Vagina (tissue), 2 donors: ENCODE results near the gene XIRP2.

Experiments
- POLR2A ChIP-seq, 2 donors: fragments of 450-650 bp; IDR thresholded peaks; one replicate each; pipeline ENCODE4 v1.6.1; 2017; ENCODE audit warnings: antibody characterized with exemption in 2 of 2, mild to moderate bottlenecking in 2 of 2, moderate library complexity in 2 of 2
- POLR2AphosphoS5 ChIP-seq, 2 donors: sonication (generic); formaldehyde crosslinking; IDR thresholded peaks; one replicate each; pipeline ENCODE4 v1.9.0; 2017; ENCODE audit warnings: antibody characterized with exemption in 2 of 2, mild to moderate bottlenecking in 2 of 2, low read depth in 1 of 2; ENCODE audit not compliant: insufficient read depth in 1 of 2

- TF ChIP-seq POLR2AphosphoS5 (IDR thresholded peaks at IDR 0.05; ENCODE audit: insufficient read depth in 1 of 2, low read depth in 1 of 2) (no peak), POLR2A (IDR thresholded peaks at IDR 0.05) (no peak)
Measured at GRCh38 chr2:167147271-167147941, 259.1 kb downstream of the XIRP2 start.
